ENCODE measurements around the gene SULF2.

Gene SULF2

DNA sequence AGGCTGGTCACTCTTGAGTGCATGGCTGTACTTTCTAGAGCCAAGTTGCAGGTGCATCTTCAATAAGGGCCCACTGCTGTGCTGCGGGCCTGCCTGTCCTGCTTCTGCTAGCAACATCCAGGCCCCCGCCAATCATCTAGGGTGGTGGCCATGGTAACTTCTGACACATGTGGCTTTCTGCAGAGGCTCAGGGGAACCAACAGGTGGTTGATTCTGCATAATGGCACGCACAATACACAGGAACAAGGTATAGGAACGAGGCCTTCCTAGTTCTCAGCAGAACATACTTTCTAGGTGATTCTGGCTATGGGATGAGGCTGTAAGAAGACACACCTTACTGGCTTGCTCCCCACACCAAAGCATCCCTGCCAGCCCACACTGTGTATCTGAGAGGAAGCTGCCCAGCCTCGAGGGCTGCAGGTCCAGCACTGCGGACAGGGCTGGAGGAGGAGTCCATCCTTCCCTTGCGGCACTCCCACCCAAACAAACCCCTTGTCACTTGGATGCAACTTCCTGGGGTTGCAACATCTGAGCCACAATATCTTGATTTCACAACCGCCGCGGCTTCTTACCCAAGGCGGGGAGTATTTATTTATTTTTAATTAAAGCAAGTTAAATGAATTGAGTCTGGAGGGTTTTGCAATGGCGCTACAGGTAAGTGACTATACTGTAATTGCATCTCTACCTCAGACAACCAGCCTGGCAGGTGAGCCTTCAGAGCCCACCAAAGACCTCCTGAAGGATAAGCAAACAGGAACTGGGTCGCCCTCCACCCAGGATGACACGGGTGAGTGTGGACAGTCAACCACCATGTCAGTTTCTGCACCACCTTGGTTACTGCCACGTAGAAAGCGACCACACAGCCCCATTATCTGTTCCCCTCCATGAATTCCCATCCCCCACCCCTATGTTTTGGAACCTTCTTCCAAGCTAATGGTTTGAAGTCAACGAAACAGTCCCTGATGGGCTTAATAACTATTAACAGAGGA lies 49.6 kb downstream of the SULF2 start:
- DNase-seq, result no peak

GRCh38 chr20:47734870-47735269 lies 50.4 kb downstream of the SULF2 start:
- no peak for DNase-seq

- DNase-seq, result no peak
These were observed 51.4 kb downstream of the SULF2 start for GRCh38 chr20:47733892-47734291.

DNA sequence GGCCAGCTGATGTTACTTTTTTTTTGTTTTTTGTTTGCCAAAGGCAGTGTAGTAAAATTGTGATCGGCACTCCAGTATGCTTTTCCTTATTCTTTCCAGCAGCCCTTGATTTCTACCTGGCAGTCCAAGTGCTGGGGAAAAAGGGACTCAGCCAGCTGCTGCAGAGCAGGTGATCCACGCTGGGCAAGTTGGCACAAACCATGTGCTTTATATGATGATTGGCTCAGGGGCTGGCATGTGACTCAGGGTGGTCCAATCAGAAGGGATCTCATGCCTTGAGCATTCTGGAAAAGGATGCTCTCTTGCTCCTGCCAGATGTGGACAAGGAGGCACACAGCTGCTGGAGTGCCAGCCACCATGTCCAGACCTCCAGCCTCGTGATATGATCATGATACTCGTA lies 54.5 kb downstream of the SULF2 start:
- no peak for DNase-seq

GRCh38 chr20:47729472-47729871 lies 55.8 kb downstream of the SULF2 start:
- DNase-seq, result no peak

- no peak for DNase-seq
These were observed 57.3 kb downstream of the SULF2 start for GRCh38 chr20:47727909-47728361.

DNA sequence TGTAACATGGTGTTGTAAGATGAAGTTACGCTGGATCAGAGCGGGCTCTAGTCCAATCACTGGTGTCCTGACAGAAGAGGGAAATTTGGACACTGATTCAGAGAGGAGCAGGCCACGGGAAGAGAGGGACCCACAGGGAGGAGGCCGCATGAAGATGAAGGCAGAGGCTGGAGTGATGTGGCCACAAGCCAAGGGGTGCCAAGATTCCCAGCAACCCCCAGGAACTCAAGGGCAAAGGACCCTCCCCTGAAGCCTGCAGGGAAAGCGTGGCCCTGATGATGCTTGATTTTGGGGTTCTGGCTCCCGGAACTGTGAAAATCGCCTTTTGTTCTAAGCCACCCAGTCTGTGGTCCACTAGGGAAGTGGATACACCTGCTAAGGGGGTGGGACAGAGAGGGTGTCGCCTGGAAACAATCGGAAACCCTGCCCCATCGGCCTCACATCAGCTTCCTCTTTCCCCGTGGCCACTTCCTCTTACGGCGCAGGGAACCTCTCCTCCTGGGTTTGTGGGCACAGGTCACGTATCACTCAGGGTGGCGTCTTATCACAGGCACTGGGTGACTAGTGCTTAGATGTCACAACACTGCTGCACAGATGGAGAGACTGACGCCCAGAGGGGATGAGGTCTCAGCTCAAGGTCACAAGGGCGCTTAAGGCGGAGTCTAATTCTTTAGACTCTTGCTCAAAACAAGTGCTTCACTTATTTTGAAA lies 58.0 kb downstream of the SULF2 start:
- DNase-seq, result no peak

DNA sequence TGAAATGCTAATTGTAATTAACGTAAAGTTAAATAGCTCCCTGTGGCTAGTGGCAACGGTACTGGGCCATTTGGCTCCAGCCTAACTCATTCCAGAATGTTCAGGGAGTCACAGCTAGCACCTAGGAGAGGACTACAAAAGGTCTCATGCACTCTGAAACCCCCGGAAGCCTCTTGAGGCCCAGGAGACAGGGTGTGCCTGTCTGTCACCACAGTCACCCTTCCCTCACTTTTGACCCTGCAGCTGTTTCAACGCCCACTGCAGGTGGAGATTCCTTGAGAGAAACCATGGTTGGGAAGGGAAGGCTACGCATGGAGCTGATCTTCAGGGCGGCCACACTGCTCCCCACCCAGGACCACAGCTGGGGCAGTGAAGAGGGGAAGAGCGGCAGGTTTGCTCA lies 58.6 kb downstream of the SULF2 start:
- no peak for DNase-seq

GRCh38 chr20:47725248-47725973 lies 59.9 kb downstream of the SULF2 start:
- DNase-seq, result peak; percentile 35

- DNase-seq, result no peak
These were observed 60.4 kb downstream of the SULF2 start for GRCh38 chr20:47724910-47725247.

DNA sequence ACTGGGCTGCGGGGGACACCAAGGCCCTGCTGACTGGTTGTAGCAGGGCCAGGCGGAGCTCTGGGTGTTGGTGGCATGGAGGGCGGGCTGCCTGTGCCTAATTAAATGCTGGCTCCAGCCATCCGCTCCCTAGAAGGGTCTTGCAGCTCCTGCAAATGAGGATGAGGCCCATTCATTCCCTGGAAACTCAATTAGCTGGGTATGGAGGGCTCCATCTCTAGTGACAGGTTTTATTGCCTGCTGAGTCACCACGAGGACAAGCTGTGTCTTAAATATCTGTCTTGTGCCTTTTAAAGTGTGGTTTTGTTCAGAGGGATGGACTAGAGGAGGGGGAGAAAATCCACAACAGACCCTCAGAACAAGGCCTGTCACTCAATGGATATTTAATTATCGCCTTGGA lies 60.9 kb downstream of the SULF2 start:
- no peak for DNase-seq

GRCh38 chr20:47723322-47723721 lies 62.0 kb downstream of the SULF2 start:
- no peak for DNase-seq

GRCh38 chr20:47720636-47721427 lies 64.4 kb downstream of the SULF2 start:
- no peak for DNase-seq

DNA sequence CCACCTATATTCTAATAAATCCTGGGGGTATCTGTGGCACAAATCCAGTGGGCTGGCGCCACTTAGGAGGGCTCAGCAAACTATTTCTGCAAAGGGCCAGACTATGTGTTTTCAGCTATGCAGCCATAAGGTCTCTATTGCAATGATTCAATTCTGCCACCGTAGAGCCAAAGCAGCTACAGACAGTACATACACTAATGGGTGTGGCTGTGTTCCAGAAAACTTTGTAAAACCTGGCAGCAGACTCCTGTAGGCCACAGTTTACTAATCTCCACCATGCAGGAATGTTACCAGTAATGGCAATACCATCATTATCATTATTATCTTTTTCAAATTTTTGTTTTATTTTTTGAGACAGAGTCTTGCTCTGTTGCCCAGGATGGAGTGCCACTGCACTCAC lies 65.7 kb downstream of the SULF2 start:
- DNase-seq, result no peak

GRCh38 chr20:47719211-47719610 lies 66.1 kb downstream of the SULF2 start:
- no peak for DNase-seq

DNA sequence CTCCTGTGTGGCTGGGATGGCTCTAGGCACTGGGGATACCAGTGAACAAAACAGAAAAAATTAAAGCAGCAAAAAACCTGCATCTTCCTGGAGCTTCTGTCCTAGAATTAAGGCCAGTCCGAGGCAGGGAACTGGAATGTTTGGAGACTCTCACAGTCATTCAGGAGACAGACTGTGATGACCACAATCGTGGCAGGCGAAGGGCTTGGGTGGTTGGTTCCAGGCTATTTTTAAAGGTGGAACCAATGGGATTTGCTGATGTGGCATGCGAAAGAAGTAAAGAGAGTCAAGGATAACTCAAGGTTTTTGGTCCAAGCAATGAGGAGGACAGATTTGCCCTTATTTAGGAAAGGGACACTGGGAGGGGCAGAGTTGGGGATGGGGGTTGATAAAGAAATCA lies 66.9 kb downstream of the SULF2 start:
- no peak for DNase-seq

DNA sequence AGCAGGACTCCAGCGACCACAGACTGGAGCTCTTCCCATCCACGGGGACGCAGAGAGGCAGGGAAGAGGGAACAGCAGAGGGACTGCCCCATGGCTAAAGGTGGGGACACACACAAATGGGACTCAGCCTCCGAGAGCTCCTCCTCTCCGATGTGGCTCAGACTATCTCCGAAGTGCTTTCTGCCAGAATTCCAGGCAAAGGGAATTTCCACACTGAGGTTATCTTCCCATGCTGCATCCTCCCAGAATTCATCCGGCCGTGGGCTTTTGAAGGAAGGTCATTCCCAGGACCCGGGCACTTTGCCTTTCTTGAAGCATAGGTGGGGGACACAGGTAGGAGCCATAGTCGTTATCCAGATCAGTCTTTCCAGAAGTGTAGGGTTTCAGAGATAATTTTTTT lies 67.9 kb downstream of the SULF2 start:
- DNase-seq, result no peak

DNA sequence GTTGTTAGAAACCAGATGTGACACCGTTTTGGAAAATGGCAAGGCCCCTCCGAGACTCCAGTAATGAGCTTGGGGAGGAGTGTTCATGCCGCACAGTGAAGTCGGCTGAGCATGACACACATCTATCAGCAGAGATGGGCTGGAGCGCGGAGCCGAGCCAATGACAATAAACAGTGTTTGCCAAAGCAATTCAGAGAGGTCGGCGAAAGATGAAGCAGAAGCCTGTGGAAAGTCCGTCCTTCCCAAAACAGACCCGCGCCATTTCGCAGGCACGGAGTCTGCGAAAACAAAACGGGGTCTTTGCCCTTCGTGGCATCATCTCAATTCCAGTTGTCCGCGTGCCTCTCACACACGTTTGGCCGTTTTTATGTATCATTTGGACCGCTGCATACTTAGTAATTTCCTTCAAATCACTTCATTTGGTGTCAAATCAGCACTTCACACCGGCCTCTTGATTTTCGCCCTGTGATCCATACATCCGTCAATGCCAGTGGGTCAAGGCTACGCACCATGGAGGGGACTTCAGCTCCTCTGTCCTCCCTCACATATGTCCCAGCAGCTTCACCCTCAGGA lies 71.3 kb downstream of the SULF2 start:
- DNase-seq, result no peak

DNA sequence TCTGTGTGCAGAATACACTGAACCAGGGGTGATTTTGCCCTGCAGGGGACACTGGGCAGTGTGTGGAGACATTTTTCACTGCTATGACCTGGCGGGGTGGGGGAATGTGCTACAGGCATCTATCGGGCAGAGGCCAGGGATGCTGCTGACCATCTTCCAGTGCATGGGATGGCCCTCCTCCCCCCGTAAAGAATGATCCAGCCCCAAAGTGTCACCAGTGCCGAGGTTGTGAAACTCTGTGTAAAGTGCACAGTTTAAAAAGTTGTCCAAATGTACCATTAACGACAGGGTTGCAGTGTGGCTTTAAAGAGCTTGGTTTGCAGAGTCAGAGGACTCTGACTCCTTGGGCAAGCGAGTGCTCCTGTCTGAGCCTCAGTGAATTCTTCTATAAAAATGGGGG lies 72.1 kb downstream of the SULF2 start:
- no peak for DNase-seq

GRCh38 chr20:47711046-47711752 lies 74.1 kb downstream of the SULF2 start:
- no peak for DNase-seq

GRCh38 chr20:47710665-47711045 lies 74.6 kb downstream of the SULF2 start:
- DNase-seq, result no peak

Data from SHP77 treated with DMSO at 0.1 percent for 48 hours (cell line).